Panc1 (cell line): ENCODE results near the gene C6orf62. TPM values are rescaled to one million over a fixed set of nuclear protein-coding genes. Genes with fewer than 3 reads are reported as not detected.

Experiments
- ATAC-seq: fragments of 200-7000 bp; cut with Tn5 transposase; 2 replicates; pipeline ENCODE4 v1.9.1; 2020; ENCODE audit warnings: mild to moderate bottlenecking, moderate library complexity
- BruUV-seq: library from RNA; stranded (reverse); fragments of 400-500 nt; replicated peaks from 2 replicates; lab custom pipeline; 2021; lab: Mats Ljungman, UMichigan
- CTCF ChIA-PET: fragments of 300-600 bp; sonication (Branson Sonifier 250); formaldehyde crosslinking; loops from one replicate; lab custom pipeline; 2022; ENCODE audit warnings: antibody characterized with exemption; lab: Charles Lee
- POLR2A ChIA-PET: fragments of 300-600 bp; sonication (Branson Sonifier 250); formaldehyde crosslinking; loops from one replicate; lab custom pipeline; 2022; ENCODE audit warnings: antibody characterized with exemption; lab: Charles Lee
- DNase-seq: peaks from one replicate; pipeline ENCODE4 v3.0.0-alpha.2; 2010; ENCODE audit warnings: low read depth, low spot score
- H3K27ac ChIP-seq: 2 replicates; pipeline ENCODE4 v1.5.1; 2011; ENCODE audit warnings: mild to moderate bottlenecking, low read length, inconsistent platforms
- H3K27me3 ChIP-seq: fragments of 200-500 bp; sonication (Bioruptor generic); 2 replicates; pipeline ENCODE4 v1.6.0; 2014; ENCODE audit warnings: low read length, inconsistent platforms; ENCODE audit not compliant: control insufficient read depth, insufficient read depth
- H3K36me3 ChIP-seq: fragments of 200-500 bp; sonication (Bioruptor generic); 2 replicates; pipeline ENCODE4 v1.5.1; 2014; ENCODE audit warnings: inconsistent platforms, mild to moderate bottlenecking, low read length, moderate library complexity; ENCODE audit not compliant: control insufficient read depth, insufficient read depth
- H3K4me1 ChIP-seq: 2 replicates; pipeline ENCODE4 v1.5.1; 2011; ENCODE audit warnings: inconsistent platforms, mild to moderate bottlenecking, low read length, moderate library complexity; ENCODE audit not compliant: control insufficient read depth, insufficient read depth
- H3K4me3 ChIP-seq, 2 experiments: 2 replicates each; pipeline ENCODE4 v1.5.1; 2011 to 2012; ENCODE audit warnings: low read depth in 2 of 2, low read length in 2 of 2, mild to moderate bottlenecking in 2 of 2, inconsistent platforms in 1 of 2, moderate library complexity in 1 of 2
- H3K9me3 ChIP-seq: fragments of 200-500 bp; sonication (Bioruptor generic); 2 replicates; pipeline ENCODE4 v1.5.1; 2014; ENCODE audit warnings: low read depth, mild to moderate bottlenecking, inconsistent platforms, low read length, moderate library complexity; ENCODE audit not compliant: control insufficient read depth, insufficient read depth
- CTCF ChIP-seq: fragments of 450-650 bp; IDR thresholded peaks from 2 replicates; pipeline ENCODE4 v1.5.1; 2017; ENCODE audit warnings: mild to moderate bottlenecking
- POLR2AphosphoS5 ChIP-seq: IDR thresholded peaks from 2 replicates; pipeline ENCODE4 v1.6.1; 2012; ENCODE audit warnings: mild to moderate bottlenecking, low read depth, low read length, moderate library complexity
- REST ChIP-seq, 2 experiments: IDR thresholded peaks; 2 replicates each; pipeline ENCODE4 v1.6.1; 2011 to 2012; ENCODE audit warnings: low read depth in 2 of 2, control low read depth in 1 of 2, low read length in 1 of 2, mild to moderate bottlenecking in 1 of 2, moderate library complexity in 1 of 2; ENCODE audit not compliant: insufficient read depth in 1 of 2
- SIN3A ChIP-seq: IDR thresholded peaks from 2 replicates; pipeline ENCODE4 v1.6.1; 2012; ENCODE audit warnings: low read depth, mild to moderate bottlenecking, low read length, moderate library complexity, borderline replicate concordance; ENCODE audit not compliant: insufficient read depth
- TCF7L2 ChIP-seq: IDR thresholded peaks from 2 replicates; pipeline ENCODE4 v1.6.1; 2011; ENCODE audit warnings: mild to moderate bottlenecking, low read depth, low read length, inconsistent platforms
- in situ Hi-C: cut with HindIII; loops from 2 replicates; pipeline ENCODE4 v1.10.0; 2016; ENCODE audit warnings: low sequenced_read_pairs, low pct_unique_long_range_greater_than_20kb
- intact Hi-C: fragments of 100-400 bp; cut with micrococcal nuclease; formaldehyde crosslinking; loops from one replicate; pipeline ENCODE4 v1.10.0; 2022; ENCODE audit not compliant: unreplicated experiment
- total RNA-seq: library from RNA; stranded (reverse); gene quantifications from one replicate; pipeline ENCODE4 v1.2.1, GENCODE V29; 2021; ENCODE audit not compliant: unreplicated experiment

The C6orf62 gene
- total RNA-seq, 1 experiment from 2014 or later, result 153 TPM

- Histone ChIP-seq H3K27me3 (no peaks in the 10 kb centered on the region), H3K4me3 (no peak overlapping the region), H3K9me3 (no peaks in the 10 kb centered on the region), H3K36me3 (peaks cover 8% of the 10 kb centered on the region), H3K27ac (no peak overlapping the region; the same call in 1 of the 2 replicates), H3K4me1 (peaks cover 8% of the 10 kb centered on the region)
- ChIA-PET POLR2A (no interaction called here), CTCF (no interaction called here)
- in situ Hi-C loops (no loop called here), intact Hi-C loops (loop anchor here (5.0 kb wide), 1 partner anchor 39 kb away; no protein-coding TSS in a partner anchor)
- TF ChIP-seq TCF7L2 (no peak), POLR2AphosphoS5 (no peak), REST (IDR thresholded peaks at IDR 0.05; ENCODE audit: insufficient read depth in 1 of 2, low read depth in 2 of 2, low read length in 1 of 2) (no peak), SIN3A (no peak), CTCF (no peak)
- no peak for DNase-seq
- BruUV-seq, result no TSS peak
- ATAC-seq, result no peak
These were observed 4.3 kb upstream of the C6orf62 start for GRCh38 chr6:24723270-24723669.

GRCh38 chr6:24721461-24722215 is 2.7 kb upstream of the C6orf62 start:
- H3K4me3 ChIP-seq, result peak overlapping the region; percentile 66 to 93
- H3K27me3 ChIP-seq, result no peaks in the 10 kb centered on the region
- H3K9me3 ChIP-seq, result no peaks in the 10 kb centered on the region
- TSS peak; percentile 99 for BruUV-seq
- CTCF ChIA-PET, result no interaction called here
- TF ChIP-seq POLR2AphosphoS5 (peak; percentile 84), CTCF (no peak), SIN3A (0 out of 2 replicates have a peak, but pooled peaks have one; percentile 43)
- ATAC-seq (peak; percentile 84), DNase-seq (no peak)
- H3K36me3 ChIP-seq, result peaks cover 19% of the 10 kb centered on the region
- peak overlapping the region; percentile 98 for H3K27ac ChIP-seq
- H3K4me1 ChIP-seq, result peaks cover 16% of the 10 kb centered on the region
- POLR2A ChIA-PET, result interaction anchor here (0.7 kb wide), 1 partner anchor 9 kb away, joined by 3 read pairs; no protein-coding TSS in a partner anchor
- intact Hi-C loops (loop anchor here (5.0 kb wide), 1 partner anchor 41 kb away; no protein-coding TSS in a partner anchor), in situ Hi-C loops (no loop called here)
